A673 (cell line): ENCODE results near the gene ZNF664. TPM values are rescaled to one million over a fixed set of nuclear protein-coding genes. Genes with fewer than 3 reads are reported as not detected.

ENCODE experiments used
- BruUV-seq: library from RNA; stranded (reverse); fragments of 400-500 nt; replicated peaks from 2 replicates; lab custom pipeline; 2021; lab: Mats Ljungman, UMichigan
- CTCF ChIA-PET: fragments of 300-600 bp; sonication (Branson Sonifier 250); formaldehyde crosslinking; loops from one replicate; lab custom pipeline; 2022; ENCODE audit warnings: antibody characterized with exemption; lab: Charles Lee
- POLR2A ChIA-PET: fragments of 300-600 bp; sonication (Branson Sonifier 250); formaldehyde crosslinking; loops from one replicate; lab custom pipeline; 2022; ENCODE audit warnings: antibody characterized with exemption; ENCODE audit not compliant: low non-redundant PET; lab: Charles Lee
- DNase-seq: peaks from one replicate; pipeline ENCODE4 v3.0.0-alpha.2; 2015; ENCODE audit warnings: low spot score
- H3K27ac ChIP-seq: fragments of 200-600 bp; sonication (generic); 2 replicates; pipeline ENCODE4 v1.5.1; 2016; ENCODE audit warnings: mixed run types, low read depth, mild to moderate bottlenecking, mixed read lengths, antibody characterized with exemption, low read length; ENCODE audit not compliant: poor library complexity, severe bottlenecking
- H3K27me3 ChIP-seq: fragments of 200-600 bp; sonication (generic); replicated peaks from 2 replicates; pipeline ENCODE4 v1.6.1; 2017; ENCODE audit warnings: mixed run types, low read depth, mild to moderate bottlenecking, mixed read lengths, antibody characterized with exemption, low read length; ENCODE audit not compliant: insufficient read depth, poor library complexity
- H3K36me3 ChIP-seq: fragments of 200-600 bp; sonication (generic); 2 replicates; pipeline ENCODE4 v1.6.1; 2016; ENCODE audit warnings: mixed run types, mild to moderate bottlenecking, mixed read lengths, antibody characterized with exemption, low read length; ENCODE audit not compliant: insufficient read depth, poor library complexity, severe bottlenecking
- H3K4me1 ChIP-seq: fragments of 200-600 bp; sonication (generic); 2 replicates; pipeline ENCODE4 v1.6.1; 2017; ENCODE audit warnings: mixed run types, mild to moderate bottlenecking, mixed read lengths, antibody characterized with exemption, low read length; ENCODE audit not compliant: insufficient read depth, poor library complexity, severe bottlenecking
- H3K4me3 ChIP-seq: fragments of 200-600 bp; sonication (generic); 2 replicates; pipeline ENCODE4 v1.5.1; 2016; ENCODE audit warnings: low read depth, mixed run types, mild to moderate bottlenecking, mixed read lengths, low read length; ENCODE audit not compliant: poor library complexity, severe bottlenecking
- H3K9me3 ChIP-seq: fragments of 200-600 bp; sonication (generic); 2 replicates; pipeline ENCODE4 v1.6.1; 2016; ENCODE audit warnings: mixed run types, low read depth, mild to moderate bottlenecking, mixed read lengths, antibody characterized with exemption, low read length; ENCODE audit not compliant: poor library complexity, severe bottlenecking
- EZH2 ChIP-seq: fragments of 200-600 bp; sonication (generic); IDR thresholded peaks from 2 replicates; pipeline ENCODE4 v1.6.1; 2017; ENCODE audit warnings: borderline replicate concordance, low read depth, mild to moderate bottlenecking, mixed read lengths, antibody characterized with exemption, low read length; ENCODE audit not compliant: poor library complexity, severe bottlenecking
- intact Hi-C: fragments of 100-400 bp; cut with micrococcal nuclease; formaldehyde crosslinking; loops from one replicate; pipeline ENCODE4 v1.10.0; 2022; ENCODE audit not compliant: unreplicated experiment
- total RNA-seq: library from RNA; stranded (reverse); gene quantifications from 2 replicates; pipeline ENCODE4 v1.2.3, GENCODE V29; 2021
- TF ChIP-seq, protein P1 (sequence below): fragments of 300-800, 200-600 bp; sonication (generic); conservative IDR thresholded peaks from 2 replicates; pipeline ENCODE4 v1.5.1; 2017; ENCODE audit warnings: low read depth, mild to moderate bottlenecking, antibody characterized with exemption, low read length, moderate library complexity, mixed read lengths

Gene ZNF664
- total RNA-seq, 1 experiment from 2014 or later, result 135 TPM

- Histone ChIP-seq H3K9me3 (no peaks in the 10 kb centered on the region), H3K27ac (no peak overlapping the region), H3K4me1 (peaks cover 18% of the 10 kb centered on the region), H3K36me3 (peaks cover 22% of the 10 kb centered on the region), H3K4me3 (no peak overlapping the region), H3K27me3 (no peaks in the 10 kb centered on the region)
- no TSS peak for BruUV-seq
- TF ChIP-seq EZH2, result no peak
- TF ChIP-seq, protein P1, sequence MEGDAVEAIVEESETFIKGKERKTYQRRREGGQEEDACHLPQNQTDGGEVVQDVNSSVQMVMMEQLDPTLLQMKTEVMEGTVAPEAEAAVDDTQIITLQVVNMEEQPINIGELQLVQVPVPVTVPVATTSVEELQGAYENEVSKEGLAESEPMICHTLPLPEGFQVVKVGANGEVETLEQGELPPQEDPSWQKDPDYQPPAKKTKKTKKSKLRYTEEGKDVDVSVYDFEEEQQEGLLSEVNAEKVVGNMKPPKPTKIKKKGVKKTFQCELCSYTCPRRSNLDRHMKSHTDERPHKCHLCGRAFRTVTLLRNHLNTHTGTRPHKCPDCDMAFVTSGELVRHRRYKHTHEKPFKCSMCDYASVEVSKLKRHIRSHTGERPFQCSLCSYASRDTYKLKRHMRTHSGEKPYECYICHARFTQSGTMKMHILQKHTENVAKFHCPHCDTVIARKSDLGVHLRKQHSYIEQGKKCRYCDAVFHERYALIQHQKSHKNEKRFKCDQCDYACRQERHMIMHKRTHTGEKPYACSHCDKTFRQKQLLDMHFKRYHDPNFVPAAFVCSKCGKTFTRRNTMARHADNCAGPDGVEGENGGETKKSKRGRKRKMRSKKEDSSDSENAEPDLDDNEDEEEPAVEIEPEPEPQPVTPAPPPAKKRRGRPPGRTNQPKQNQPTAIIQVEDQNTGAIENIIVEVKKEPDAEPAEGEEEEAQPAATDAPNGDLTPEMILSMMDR, result no peak
- ChIA-PET POLR2A (no interaction called here), CTCF (interaction anchor here (0.5 kb wide), 1 partner anchor 1864 kb away, joined by 3 read pairs; no protein-coding TSS in a partner anchor)
- intact Hi-C loops, result no loop called here
- DNase-seq, result no peak
Observed at GRCh38 chr12:123997908-123998307, 24.9 kb downstream of the ZNF664 start.

DNA sequence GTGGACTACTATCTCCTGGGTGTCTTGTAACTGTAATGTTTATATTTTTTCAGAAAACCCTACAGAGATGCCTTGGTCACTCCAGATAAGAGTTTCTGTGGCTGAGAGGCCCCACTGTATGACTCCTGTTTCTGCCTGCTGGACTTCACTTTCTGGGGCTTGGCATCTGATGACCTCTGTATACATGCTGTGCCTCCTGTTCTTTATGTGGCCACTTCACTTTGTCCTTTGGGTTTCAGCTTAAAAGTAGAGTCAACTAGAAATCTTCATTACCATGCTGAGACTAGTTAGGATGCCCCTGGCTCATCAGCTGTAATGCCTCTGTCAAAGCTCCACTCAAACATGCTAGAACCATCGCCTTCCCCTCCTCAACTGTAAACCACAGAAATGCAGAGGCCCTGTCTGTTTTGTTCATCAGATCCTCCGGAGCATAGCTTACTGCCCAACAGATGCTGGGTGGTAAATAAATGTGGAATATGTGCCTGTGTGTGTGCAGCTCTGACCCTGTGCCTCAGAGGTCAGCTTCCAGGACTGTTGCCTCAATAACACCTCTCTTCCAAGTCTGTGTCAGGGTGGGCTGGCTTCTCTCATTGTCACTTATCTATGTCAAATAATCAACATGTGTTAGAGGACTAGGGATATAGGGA, 25.5 kb downstream of the ZNF664 start:
- TF ChIP-seq, protein P1, result no peak
- no peak for TF ChIP-seq EZH2
- Histone ChIP-seq H3K9me3 (no peaks in the 10 kb centered on the region), H3K4me1 (peaks cover 18% of the 10 kb centered on the region), H3K36me3 (peaks cover 22% of the 10 kb centered on the region), H3K27me3 (no peaks in the 10 kb centered on the region), H3K27ac (no peak overlapping the region), H3K4me3 (no peak overlapping the region)
- no peak for DNase-seq
- intact Hi-C loops, result no loop called here
- no TSS peak for BruUV-seq
- ChIA-PET CTCF (no interaction called here), POLR2A (no interaction called here)

- H3K36me3 ChIP-seq, result peaks cover 22% of the 10 kb centered on the region
- CTCF ChIA-PET, result no interaction called here
- no peak for DNase-seq
Observed at GRCh38 chr12:123998991-123999359, 26.0 kb downstream of the ZNF664 start.

More at GRCh38 chr12:123998991-123999359, 26.0 kb downstream of the ZNF664 start:
- Histone ChIP-seq H3K4me1 (peaks cover 18% of the 10 kb centered on the region), H3K9me3 (no peaks in the 10 kb centered on the region), H3K4me3 (no peak overlapping the region), H3K27me3 (no peaks in the 10 kb centered on the region), H3K27ac (no peak overlapping the region)
- POLR2A ChIA-PET, result no interaction called here
- TF ChIP-seq EZH2, result no peak
- TF ChIP-seq, protein P1, result no peak
- intact Hi-C loops, result no loop called here
- BruUV-seq, result no TSS peak
